ENCODE data around the gene CARD11.
"Not testable (repeated sequence)": the region's sequence is repeated elsewhere in the genome, so short reads cannot be mapped to it uniquely, and the experiment has no call there.

The CARD11 gene

DNA sequence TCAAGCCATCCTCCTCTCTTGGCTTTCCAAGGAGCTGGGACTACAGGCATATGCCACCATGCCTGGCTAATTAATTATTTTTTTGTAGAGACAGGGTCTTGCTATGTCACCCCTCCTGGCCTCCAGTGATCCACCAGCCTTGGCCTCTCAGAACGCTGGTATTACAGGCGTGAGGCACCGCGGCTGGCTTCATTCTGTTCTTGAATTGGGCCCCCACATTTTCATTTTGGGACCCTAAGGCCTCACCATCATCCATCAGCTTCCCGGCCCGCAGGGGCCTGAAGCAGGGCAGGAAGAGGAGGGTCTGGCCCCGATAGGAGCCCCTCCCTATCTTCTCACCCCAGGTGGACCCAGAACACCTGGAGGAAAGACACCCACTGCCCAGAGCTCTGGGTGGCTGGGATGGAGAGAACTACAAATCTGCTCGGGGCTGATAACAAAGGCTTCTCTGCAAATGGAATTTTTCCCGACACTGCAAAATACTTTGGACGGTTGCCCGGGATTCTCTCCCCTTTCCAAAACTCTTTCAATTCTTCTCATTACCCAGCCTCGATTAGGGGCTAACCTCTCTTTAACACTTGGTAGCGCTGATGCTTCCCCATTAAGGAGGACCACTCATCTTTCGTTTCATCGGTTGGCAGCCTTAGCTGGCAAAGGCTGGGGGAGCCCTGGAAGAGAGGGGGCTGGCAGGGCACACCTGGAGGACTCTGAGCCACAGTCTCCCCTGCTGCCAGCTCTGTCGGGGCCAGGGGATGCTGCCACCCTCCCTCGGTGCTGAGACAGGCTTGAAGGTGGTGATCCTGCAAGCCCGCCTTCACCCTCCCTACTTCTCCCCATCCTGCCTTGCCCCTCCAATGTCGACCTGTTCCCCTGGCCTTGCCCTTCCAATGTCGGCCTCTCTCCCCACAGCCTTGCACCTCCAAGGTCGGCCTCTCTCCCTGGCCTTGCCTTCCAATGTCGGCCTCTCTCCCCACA, 118.5 kb downstream of the CARD11 start:
- DNase-seq (ENCODE audit: low read depth): no peak

DNA sequence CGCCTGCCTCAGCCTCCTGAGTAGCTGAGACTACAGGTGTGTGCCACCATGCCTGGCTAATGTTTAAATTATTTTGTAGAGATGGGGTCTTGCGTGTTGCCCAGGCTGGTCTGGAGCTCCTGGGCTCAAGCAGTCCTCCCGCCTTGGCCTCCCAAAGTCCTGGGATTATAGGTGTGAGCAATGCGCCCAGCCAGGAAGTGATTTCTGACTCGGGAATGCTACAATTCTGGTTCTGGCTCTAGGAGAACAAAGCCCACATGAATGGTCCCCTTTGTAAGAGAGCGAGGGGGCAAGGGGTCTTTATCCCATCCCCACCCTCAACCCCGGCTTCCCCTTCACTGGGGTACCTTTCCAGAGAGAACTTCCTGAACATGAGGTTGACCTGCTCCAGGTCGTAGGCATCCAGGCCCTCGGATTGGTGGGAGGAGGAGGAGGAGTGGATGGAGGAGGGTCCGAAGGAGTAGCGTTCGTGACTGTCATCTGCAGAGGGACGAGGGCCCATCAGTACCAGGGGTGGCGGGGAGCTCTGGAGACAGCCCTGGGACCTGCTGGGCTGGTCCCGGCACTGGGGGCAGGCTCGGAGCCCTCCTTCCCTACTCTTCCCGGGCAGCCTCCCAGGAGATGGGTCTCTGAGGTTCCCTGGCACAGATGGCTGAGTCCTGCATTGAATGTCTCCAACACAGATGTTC, 119.6 kb downstream of the CARD11 start:
- DNase-seq (ENCODE audit: low read depth): no peak

DNA sequence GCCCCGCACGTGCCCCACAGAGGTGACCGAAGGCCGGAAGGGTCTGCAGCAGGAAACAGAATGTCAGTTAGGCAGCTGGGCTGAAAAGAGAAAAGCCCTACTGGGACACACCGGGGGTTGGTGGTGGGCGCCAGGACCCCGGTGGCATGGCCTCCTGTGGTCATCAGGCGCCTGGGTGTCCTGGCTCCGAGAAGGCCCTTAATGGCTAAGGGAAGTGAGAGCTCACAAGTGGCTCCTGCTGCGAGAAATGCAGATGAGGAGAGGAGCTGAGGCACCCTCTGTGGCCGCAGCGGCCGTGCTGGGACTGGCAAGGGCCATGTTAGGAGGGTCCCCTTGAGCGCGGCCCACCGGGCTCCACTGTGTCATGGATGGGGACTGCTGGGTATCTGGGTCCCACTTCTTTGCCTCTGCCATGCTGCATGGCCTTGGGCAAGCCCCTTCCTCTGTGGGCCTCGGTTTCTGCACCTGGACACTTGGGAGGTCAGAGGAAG, 120.3 kb downstream of the CARD11 start:
- DNase-seq (ENCODE audit: low read depth): no peak

DNA sequence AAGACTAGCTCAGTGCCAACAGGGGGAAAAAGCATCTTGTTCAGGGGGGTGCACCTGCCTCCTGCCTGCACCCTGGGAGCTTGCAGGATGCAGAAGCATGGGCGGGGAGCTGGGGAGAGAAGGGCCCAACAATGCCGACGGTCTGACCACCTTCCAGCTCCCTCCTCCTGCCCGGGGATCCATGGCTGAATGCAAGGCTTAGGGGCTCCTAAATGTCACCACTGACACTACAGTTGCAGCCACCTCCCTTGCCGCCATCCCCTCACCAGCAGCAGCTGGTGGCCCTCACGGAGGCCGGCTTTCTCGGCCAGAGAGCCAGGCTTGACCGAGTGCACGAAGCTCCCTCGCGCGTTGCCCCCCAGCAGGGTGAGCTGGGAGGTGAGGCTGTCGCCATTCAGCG, 120.8 kb downstream of the CARD11 start:
- DNase-seq (ENCODE audit: low read depth): no peak

DNA sequence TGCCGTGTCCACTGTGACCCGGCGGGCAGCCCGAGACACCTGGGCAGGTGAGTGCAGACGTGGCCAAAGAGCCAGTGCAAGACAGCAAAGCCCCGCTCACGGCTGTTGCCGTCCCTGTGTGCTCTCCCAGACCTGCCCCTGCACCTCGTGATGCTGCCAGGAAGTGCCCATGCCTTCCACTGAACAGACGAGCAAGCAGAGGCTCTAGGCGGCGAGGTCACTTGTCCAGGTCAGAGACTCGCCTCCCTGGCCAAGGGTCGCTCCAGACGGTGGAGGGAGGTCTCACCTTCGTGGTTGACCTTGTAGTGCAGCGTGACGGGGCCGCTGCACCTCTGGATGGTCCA, 121.3 kb downstream of the CARD11 start:
- no peak for DNase-seq (ENCODE audit: low read depth)

DNA sequence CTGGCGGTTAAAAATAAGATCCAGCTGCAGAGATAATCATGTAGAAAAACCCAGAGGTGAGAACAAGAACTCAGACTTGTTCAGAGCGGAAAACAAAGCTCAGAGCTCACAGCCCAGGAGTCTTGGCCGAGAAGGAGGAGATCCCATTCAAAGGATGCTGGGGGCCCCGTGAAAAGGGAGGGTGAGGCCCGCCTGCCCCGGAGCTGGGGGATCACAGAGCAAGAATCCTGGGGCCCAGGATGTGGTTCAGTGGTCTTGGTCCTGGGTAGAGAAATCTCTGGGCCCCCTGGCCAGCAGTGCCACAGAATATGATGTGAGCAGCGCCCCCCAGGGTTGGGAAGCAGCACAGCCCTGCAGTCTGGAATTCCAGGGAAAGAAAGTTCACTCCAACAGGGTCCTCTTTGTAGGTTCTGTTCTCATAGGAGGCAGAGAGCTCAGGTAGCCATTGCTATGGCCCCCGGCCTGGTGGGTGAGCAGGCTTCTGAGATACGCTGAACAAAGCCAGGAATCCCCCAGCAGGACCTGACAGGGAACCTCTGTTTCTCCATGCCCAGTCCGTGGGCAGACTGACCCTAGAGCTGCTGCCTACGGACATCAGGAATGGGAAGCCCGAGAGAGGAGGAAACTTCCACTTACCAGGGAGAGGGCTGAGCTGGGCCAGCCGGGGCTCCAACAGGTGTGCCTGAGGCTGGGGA, 121.9 kb downstream of the CARD11 start:
- DNase-seq (ENCODE audit: low read depth): no peak

DNA sequence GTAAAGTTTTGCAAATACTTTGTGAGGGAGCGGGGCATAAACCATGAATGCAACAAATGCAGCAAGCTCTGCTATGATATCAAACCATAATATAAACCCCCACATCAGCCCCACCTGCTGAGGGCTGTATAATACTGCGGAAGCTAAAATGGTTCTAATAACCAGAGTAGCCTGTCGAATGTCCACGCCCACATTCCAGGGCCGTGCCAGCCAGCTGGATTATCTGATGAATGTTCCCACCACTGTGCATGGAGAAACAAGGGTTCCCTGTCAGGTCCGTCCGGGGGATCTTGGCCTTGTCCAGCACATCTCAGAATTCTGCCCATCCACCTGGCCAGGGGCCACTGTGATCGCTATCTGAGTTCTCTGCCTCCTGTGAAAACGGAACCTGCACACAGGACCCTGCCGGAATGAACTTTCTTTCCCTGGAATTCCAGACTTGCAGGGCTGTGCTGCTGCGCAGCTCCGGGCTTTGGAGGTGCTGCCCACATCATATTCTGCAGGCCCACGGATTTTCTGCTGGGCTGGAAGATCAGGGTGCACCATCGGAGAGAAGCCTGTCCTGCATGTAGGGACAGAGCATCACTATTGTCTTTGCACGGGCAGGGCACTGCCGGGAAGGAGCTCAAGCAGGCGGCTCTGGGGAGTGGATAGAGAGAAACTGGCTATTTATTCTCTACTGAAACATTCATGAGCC, 122.6 kb downstream of the CARD11 start:
- no peak for DNase-seq (ENCODE audit: low read depth)

DNA sequence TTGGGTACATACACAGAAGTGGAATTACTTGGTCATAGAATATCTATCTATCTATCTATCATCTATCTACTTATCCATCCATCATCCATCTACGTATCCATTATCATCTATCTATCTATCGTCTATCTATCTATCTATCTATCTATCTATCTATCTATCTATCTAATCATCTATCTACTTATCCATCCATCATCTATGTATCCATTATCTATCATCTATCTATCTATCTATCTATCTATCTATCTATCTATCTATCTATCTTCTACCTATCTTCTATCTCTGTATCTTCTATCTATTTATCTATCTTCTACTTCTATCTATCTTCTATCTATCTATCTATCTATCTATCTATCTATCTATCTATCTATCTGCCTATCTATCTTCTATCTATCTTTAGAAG, 123.2 kb downstream of the CARD11 start:
- not testable (repeated sequence) for DNase-seq (ENCODE audit: low read depth)

DNA sequence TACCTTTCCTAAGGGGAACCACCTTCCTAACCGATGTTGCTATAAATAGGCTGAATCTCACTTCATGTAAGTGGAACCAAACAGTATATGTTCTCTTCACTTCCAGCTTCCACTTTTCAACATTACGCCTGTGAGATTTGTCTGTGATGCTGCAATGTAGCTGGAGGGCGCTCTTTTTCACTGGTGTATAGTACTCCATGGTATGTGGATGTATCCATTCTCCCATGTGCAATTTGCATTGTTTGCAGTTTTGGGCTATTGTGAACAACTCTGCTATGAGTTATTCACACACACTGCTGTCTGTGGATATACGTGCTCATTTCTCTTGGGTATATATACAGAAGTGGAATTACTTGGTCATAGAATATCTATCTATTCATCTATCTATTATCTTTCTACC, 123.6 kb downstream of the CARD11 start:
- DNase-seq (ENCODE audit: low read depth): no peak

DNA sequence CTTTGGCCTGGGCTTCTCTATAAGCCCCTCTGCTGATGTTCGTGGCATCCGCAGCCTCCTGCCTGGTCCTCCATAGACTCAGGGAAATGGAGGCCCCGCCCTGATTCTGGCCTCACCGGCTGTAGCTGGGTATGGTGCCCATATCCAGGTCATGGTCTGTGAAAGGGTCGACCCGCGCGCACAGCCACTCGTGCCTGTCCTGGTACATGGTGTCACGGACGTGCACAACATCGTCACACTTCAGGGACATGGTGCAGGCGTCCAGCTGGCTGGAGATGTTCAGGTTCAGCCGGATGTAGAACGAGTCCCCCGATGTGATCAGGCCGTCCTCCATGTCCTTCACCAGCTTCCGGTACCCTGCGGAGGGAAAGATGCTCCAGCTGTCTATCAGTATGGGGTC, 124.4 kb downstream of the CARD11 start:
- no peak for DNase-seq (ENCODE audit: low read depth)

DNA sequence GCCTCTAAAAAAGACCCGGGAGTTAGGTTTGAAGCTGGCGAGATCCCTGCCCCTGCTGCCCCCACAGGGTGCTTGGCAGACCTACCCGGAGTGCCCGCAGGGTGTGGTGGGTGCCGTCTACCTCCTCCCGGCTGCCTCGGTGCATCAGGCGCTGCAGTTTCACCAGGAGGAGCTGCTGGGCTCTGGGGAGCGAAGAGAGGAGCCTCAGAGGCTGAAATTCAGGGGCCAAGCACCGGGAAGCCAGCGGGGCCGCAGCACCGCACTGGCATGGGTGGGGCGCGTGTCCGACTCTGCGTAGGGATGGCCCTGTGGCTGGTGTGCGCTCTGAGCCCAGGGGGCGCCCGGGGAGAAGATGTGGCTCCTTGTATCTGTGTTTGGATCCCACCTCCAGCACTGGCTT, 125.3 kb downstream of the CARD11 start:
- no peak for DNase-seq (ENCODE audit: low read depth)

DNA sequence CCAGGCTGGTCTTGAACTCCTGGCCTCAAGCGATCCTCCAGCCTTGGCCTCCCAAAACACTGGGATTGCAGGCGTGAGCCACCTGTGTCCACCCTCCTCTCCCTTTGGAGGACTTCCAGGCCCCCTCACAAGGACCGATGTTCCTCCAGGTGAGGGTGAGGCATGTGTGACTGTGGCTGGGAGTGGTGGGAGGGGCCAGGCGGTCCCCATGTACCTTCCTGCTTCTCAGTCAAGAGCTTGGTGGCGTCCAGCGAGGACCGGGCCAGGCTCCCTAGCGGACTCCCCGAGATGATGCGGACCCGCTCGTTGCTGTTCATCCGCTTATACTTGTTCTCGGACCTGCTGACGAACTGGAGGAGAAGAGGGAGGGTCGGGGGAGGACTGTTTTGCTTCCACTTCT, 128.6 kb downstream of the CARD11 start:
- no peak for DNase-seq (ENCODE audit: low read depth)

DNA sequence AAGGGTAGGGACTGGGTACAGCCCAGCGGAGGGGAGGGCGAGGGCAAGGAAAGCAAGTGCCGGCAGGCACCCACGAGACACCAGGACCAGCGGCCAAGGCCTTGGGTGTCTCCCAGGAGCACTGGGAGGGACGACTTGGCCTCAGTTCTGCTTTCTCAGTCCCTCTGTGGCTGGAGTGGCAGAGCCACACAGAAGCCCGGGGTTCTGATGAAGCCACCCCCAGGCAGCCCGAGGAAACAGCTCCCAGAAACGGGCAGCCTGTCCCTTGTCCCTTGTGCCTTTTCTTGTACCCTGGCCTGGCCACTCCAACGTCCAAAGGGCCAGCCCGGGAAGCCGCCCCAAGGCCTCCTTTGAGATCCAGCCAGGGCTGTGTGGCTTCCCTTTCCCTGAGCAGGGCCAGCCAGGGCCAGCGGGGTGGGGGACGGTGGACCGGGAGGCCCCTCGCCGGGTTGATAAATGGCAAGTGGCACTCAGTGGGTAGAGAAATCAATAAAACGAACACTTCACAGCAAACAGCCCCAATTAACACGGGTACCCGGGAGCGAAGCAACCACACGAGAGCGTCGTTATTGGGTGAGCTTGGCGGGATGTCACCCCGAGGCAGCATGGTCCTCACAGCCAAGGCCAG, 129.8 kb downstream of the CARD11 start:
- DNase-seq (ENCODE audit: low read depth): no peak

DNA sequence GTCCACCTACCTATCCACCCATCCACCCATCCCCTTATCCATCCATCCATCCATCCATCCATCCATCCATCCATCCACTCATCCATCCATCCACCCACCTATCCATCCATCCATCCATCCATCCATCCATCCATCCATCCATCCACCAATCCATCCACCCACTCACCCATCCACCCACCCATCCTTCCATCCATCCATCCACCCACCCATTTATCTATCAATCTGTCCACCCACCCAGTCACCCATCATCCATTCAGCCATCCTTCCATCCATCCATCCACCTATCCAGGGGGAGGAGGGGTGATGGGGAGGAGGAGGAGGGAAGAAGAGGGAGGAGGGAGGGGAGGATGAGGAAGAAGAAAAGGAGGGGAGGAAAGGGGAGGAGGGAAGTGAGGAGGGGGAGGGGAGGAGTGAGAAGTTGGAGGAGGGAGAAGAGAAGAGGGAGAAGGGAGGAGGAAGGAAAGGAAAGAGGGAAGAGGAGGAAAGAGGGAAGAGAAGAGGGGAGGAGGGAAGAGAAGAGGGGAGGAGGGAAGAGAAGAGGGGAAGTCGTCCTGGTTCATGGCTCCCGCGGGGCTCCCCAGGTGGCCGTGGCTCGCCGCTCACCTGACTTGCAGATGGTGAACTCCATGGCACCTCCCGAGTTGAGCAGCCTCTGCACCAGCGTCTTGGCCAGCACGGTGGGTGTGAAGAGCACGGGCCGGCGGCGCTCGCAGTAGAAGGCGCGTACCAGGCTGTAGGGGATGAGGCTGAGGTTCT, 130.8 kb downstream of the CARD11 start:
- no peak for DNase-seq (ENCODE audit: low read depth)

DNA sequence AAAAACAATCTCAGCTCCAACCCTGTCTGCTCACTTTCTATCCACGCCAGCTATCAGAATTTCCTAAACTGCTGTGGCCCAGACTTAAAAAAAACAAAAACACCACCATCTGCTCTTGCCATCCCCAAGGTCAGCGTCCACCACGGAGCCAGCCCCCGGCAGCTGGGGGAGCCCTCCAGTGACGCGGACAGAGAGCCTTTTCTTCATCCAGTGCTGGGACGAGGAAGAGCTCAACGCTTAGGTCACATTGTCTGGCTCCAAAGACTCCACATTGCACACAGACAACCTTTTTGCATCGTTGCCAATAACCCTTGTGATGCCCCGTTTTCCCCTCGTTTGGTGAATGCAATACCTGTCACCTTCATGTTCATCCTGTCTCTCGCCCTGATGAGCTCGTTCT, 132.2 kb downstream of the CARD11 start:
- DNase-seq (ENCODE audit: low read depth): no peak

DNA sequence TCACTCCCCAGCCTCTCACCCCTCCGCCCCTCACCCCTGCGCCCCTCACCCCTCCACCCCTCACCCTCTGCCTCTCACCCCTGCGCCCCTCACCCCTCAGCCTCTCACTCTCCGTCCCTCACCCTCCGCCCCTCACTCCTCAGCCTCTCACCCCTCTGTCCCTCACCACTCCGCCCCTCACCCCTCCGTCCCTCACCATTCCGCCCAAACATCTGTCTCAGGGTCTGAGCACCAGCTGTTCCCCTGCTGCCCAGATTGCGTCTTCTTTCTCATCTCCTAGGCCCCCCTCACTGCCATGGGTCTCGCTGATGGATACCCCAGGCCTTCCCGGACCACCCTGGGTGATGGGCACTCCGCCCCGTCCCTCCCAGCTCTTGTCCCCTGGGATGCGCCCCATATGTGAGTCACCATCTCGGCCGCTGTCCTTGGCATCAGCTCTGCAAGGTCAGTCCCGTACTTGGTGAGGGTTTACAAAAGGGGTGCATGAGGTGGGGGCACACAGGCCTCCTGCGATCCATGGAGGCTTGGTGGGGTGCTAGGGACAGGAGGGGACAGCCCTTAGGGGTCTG, 134.1 kb downstream of the CARD11 start:
- no peak for DNase-seq (ENCODE audit: low read depth)

DNA sequence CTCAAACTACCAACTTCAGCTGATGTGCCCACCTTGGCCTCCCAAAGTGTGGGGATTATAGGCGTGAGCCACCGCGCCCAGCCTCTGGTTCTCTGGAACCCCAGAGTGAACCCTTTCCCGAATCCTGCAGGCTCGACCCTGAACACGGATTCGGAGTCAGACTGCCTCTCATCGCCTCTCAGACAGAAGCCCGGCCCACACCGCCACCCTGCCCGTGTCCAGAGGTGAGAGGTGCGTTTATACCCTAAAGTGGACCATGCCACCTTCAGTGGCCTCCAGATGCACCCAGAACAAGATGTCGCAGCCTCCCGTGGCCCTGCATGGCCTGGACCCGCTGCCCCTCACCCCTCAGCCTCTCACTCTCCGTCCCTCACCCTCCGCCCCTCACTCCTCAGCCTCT, 134.6 kb downstream of the CARD11 start:
- DNase-seq (ENCODE audit: low read depth): no peak

DNA sequence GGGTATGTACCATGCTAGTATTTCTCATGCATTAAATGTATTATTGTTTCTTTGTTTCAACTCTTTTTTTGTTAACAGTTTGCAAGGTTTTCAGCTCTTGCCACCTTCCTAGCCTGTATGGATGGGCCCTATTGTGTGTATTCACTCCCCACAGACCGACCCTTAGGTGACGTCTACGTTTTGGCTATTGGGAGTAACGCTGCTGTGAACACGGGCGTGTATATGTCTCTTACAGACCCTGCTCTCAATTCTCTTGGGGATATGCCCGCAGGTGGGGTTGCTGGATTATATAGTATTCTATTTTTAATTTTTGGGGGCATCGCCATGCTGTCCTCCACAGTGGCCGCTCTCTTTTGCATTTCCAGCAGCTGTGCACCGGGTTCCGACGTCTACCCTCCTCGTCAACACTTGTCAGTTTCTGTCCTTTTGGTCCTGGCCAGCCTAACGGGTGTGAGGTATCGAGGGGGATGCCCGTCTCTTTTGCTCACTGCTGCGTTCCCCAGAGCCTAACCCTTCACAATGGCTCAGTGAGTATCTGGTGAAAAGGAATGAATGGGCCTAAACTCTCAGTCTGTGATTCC, 135.5 kb downstream of the CARD11 start:
- DNase-seq (ENCODE audit: low read depth): no peak

DNA sequence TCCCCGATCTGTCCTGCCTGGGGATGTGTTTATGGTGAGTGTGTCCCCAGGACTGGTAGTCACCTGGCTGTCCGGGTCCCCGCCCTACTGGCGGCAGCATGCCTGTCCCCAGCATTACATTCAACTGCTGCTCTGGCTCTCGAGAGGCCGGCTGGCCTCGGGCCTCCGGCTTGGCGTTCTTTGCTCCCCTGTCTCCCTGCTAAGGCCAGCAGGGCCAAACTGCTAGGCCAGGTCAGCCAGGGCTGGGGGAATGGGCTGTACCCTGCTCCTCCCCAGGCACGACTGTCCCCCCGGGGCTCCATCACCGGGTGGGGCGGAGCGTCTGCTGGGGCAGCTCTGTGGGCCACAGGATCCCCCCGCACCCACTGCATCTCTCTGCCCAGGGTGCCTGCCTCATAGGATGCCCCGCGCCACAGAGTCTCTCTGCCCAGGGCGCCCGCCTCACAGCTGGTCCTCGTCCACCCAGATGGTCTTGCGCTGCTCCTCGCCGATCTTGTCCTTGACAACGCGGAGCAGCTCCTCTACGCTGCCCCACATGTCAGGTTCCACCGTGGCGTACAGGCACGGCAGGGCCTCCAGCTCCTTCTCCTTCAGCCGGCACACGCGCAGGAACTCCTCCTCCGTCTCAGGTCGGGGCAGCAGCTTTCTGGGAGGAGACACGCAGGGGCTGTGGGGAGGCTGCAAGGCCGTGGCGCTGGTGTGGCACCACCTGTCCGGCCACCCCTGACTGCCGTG, 137.3 kb downstream of the CARD11 start:
- DNase-seq (ENCODE audit: low read depth): no peak
